Left ventricle myocardium inferior (tissue), 1 donor: ENCODE data around the gene CPA2. TPM values are rescaled to one million over a fixed set of nuclear protein-coding genes. Genes with fewer than 3 reads are reported as not detected.

Source experiments
- DNase-seq: peaks from one replicate; pipeline ENCODE4 v3.0.0-alpha.2; 2020
- H3K27ac ChIP-seq: fragments of 200-600 bp; replicated peaks from 2 replicates; pipeline ENCODE4 v1.8.0; 2021
- H3K27me3 ChIP-seq: fragments of 200-600 bp; 2 replicates; pipeline ENCODE4 v1.8.0; 2021; ENCODE audit warnings: low read depth
- H3K36me3 ChIP-seq: fragments of 200-600 bp; 2 replicates; pipeline ENCODE4 v1.8.0; 2021
- H3K4me1 ChIP-seq: fragments of 200-600 bp; 2 replicates; pipeline ENCODE4 v1.8.0; 2021
- H3K4me3 ChIP-seq: fragments of 200-600 bp; 2 replicates; pipeline ENCODE4 v1.8.0; 2021; ENCODE audit warnings: mild to moderate bottlenecking, moderate library complexity
- H3K9me3 ChIP-seq: fragments of 200-600 bp; replicated peaks from 2 replicates; pipeline ENCODE4 v1.8.0; 2021
- intact Hi-C: fragments of 100-400 bp; cut with micrococcal nuclease; formaldehyde crosslinking; loops from one replicate; pipeline ENCODE4 v1.11.0; 2022
- long read RNA-seq: library from polyadenylated mRNA; unstranded; transcript quantifications from one replicate; pipeline ENCODE4 v2.0.0, GENCODE V29; 2021
- total RNA-seq: library from RNA; stranded (reverse); fragmentation: NEBNext Ultra II Directional; extraction: Animal tissue kit (Norgen Biotek cat#: 25700); gene quantifications from one replicate; pipeline ENCODE4 v1.2.1, GENCODE V29; 2021
- TF ChIP-seq, protein P1 (sequence below): fragments of 200-600 bp; IDR thresholded peaks from 2 replicates; pipeline ENCODE4 v1.8.0; 2021; ENCODE audit warnings: antibody characterized with exemption, mild to moderate bottlenecking, borderline replicate concordance
- donor health status: DM: no; HTN: yes; CAD: no; lungs with severe emphysema.

The CPA2 gene
- total RNA-seq: not detected
- long read RNA-seq: 0 reads

DNA sequence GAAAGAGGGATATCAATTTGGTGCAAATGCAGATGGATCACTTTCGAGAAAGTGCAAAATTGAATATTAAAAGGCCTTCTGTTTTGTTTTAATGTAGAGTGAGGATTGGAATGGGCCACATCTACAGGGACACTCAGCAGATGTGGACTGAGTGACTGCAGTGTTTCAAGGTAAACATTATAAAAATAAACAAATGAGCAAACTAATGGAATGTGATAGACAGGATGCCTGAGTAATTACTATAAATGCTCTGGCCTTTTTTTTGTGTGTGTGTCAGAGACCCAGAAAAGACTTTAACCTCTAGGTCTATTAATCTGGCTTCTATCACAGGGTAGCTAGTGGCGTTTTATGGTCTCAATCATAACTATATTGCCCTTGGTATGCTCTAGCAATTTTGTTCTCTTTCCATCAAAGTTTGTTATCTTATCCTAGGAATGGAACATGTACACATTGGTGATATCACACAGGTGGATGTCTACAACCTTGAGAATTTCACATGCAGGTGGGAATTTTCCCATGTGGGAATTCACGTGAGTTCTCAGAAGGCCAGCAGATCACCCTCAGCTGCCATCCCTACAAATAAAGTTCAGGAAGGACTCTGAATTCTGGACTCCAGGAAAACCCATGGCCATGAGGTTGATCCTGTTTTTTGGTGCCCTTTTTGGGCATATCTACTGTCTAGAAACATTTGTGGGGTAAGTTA, at the start of gene CPA2:
TSS of gene CPA2 (plus strand) at position 606 of the 703 bp plus-strand sequence. CDS start at position 625, 19 bp downstream.
- Histone ChIP-seq H3K27ac (no peak within 1 kb of the TSS), H3K4me3 (no peak within 1 kb of the TSS), H3K27me3 (peaks cover 10% of the 10 kb centered on the region), H3K36me3 (no peaks in the 10 kb centered on the region), H3K9me3 (no peaks in the 10 kb centered on the region), H3K4me1 (no peaks in the 10 kb centered on the region)
- TF ChIP-seq, protein P1, sequence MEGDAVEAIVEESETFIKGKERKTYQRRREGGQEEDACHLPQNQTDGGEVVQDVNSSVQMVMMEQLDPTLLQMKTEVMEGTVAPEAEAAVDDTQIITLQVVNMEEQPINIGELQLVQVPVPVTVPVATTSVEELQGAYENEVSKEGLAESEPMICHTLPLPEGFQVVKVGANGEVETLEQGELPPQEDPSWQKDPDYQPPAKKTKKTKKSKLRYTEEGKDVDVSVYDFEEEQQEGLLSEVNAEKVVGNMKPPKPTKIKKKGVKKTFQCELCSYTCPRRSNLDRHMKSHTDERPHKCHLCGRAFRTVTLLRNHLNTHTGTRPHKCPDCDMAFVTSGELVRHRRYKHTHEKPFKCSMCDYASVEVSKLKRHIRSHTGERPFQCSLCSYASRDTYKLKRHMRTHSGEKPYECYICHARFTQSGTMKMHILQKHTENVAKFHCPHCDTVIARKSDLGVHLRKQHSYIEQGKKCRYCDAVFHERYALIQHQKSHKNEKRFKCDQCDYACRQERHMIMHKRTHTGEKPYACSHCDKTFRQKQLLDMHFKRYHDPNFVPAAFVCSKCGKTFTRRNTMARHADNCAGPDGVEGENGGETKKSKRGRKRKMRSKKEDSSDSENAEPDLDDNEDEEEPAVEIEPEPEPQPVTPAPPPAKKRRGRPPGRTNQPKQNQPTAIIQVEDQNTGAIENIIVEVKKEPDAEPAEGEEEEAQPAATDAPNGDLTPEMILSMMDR: no peak
- intact Hi-C loops: no loop called here
- no peak for DNase-seq

DNA sequence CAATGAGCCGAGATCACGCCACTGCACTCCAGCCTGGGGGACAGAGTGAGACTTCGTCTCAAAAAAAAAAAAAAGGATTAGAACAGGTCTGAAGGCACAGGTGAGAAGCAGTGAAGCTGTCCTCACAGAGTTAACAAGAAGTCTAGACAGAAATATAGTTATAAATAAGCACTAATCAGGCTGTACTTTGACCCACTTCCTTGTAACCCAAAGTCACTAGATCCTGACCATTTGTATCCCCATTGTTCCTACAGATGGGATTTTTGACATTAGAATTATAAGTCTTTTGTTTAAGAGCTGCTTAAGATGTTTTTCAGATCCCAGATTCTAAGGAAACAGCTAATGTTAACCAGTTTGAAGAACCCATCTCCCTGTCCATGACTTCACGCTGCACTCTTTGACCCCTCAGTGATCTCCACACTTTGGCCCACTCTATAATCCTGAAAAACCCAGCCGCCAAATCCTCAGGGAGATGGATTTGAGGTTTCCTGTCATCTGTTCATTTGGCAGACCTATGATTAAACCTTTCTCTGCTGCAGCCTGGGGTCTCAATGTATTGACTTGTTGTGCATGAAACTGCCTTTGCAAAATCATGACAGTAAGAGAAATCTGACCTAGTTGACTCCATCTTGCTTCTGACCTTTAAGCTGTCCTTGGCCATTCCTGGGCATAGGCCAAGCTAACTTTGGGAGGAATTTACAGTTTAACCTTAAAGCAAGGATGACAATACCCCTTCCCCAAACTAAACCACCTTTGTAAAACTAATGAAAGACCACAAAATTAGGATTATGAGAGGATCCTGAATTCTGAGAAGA, 47.6 kb upstream of the CPA2 start:
- Histone ChIP-seq H3K27ac (no peak overlapping the region), H3K36me3 (no peaks in the 10 kb centered on the region), H3K4me3 (no peak overlapping the region), H3K9me3 (no peaks in the 10 kb centered on the region), H3K27me3 (peaks cover 4% of the 10 kb centered on the region), H3K4me1 (no peaks in the 10 kb centered on the region)
- DNase-seq: no peak
- TF ChIP-seq, protein P1: no peak
- intact Hi-C loops: no loop called here

DNA sequence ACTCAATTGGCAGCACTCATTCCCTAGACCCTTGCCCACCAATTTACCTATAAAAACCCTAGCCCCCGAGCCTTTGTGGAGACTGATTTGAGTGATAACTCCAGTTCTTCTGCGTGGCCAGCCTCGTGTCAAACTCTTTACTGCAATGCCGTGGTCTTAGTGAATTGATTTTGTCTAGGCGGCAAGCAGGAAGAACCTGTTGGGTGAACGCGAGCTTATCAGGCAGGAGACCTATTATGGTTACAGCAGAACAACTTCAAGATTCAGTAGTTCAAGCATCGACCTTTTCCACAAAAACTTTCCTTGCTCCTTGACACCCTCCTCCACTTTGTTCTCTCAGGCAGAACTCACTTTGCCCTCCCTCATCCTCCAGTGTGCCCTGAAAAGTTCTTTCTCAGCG, 46.8 kb upstream of the CPA2 start:
- DNase-seq: no peak
- H3K36me3 ChIP-seq: no peaks in the 10 kb centered on the region
- TF ChIP-seq, protein P1: no peak
- no peaks in the 10 kb centered on the region for H3K4me1 ChIP-seq
- no peak overlapping the region for H3K4me3 ChIP-seq
- intact Hi-C loops: no loop called here
- H3K9me3 ChIP-seq: no peaks in the 10 kb centered on the region
- no peak overlapping the region for H3K27ac ChIP-seq
- no peaks in the 10 kb centered on the region for H3K27me3 ChIP-seq

DNA sequence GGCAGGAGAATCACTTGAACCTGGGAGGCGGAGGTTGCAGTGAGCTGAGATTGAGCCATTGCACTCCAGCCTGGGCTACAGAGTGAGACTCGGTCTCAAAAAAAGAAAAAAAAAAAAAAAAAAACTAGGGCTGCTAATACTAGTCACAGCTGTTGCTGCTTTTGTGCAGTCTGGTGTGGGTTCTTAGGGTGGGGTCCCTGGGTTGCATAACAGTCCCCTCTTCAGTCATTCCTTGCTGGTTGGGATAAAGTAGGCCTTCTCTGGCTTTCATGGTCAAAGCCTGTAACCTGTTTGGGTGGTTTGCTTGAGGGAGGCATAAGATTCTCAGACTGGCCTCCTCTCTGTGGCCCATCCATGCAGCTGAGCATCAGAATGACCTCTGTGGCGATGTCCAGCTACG, 44.9 kb upstream of the CPA2 start:
- Histone ChIP-seq H3K9me3 (peaks cover 6% of the 10 kb centered on the region), H3K4me3 (no peak overlapping the region), H3K36me3 (no peaks in the 10 kb centered on the region), H3K27me3 (no peaks in the 10 kb centered on the region), H3K27ac (no peak overlapping the region), H3K4me1 (no peaks in the 10 kb centered on the region)
- TF ChIP-seq, protein P1: no peak
- intact Hi-C loops: no loop called here
- DNase-seq: no peak

DNA sequence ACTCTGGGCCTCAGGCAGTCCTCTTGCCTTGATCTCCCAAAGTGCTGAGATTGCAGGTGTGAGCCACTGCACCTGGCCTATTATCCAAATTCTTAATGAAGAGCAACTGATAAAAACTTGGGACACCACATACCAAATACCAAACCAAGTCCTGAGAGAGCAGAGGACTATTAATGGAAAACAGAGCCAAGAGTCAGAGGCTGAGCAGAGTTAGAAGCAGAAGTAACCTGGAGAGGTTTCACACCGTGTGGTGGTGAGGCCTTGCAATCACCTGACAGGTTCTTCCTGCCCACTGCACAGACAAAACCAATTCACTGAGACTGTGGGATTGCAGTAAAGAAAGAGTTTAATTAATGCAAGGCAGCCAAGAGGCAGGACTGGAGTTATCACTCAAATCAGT, 43.0 kb upstream of the CPA2 start:
- peaks cover 8% of the 10 kb centered on the region for H3K4me1 ChIP-seq
- no peak overlapping the region for H3K4me3 ChIP-seq
- intact Hi-C loops: no loop called here
- H3K27ac ChIP-seq: no peak overlapping the region
- no peak for DNase-seq
- TF ChIP-seq, protein P1: no peak
- H3K36me3 ChIP-seq: no peaks in the 10 kb centered on the region
- no peaks in the 10 kb centered on the region for H3K27me3 ChIP-seq
- H3K9me3 ChIP-seq: peaks cover 6% of the 10 kb centered on the region
